Measurements from ENCODE around the gene ZNF684.
A peak's percentile ranks its signal among the peaks of the same experiment; 100 is the strongest.

ZNF684 gene

GRCh38 chr1:40530735-40531380 is 579 bp upstream of the ZNF684 start:
- no peak for TF ChIP-seq CTCF (IDR thresholded peaks at IDR 0.05; ENCODE audit: low read depth, low read length, missing control alignments)
- no peak for DNase-seq (ENCODE audit: low read depth)
- H3K4me3 ChIP-seq (ENCODE audit: low read depth, low read length) = peak overlapping the region; percentile 59

- TF ChIP-seq CTCF (IDR thresholded peaks at IDR 0.05; ENCODE audit: low read depth, low read length, missing control alignments) = no peak
- peak overlapping the region; percentile 59 for H3K4me3 ChIP-seq (ENCODE audit: low read depth, low read length)
- no peak for DNase-seq (ENCODE audit: low read depth)
These were observed 589 bp downstream of the ZNF684 start for GRCh38 chr1:40532062-40532389.

GRCh38 chr1:40532844-40533424 is 1.5 kb downstream of the ZNF684 start:
- DNase-seq (ENCODE audit: low read depth) = peak; percentile 57
- TF ChIP-seq CTCF (IDR thresholded peaks at IDR 0.05; ENCODE audit: low read depth, low read length, missing control alignments) = peak; percentile 68
- H3K4me3 ChIP-seq (ENCODE audit: low read depth, low read length) = no peak overlapping the region; the same call in 1 of the 2 replicates

- H3K4me3 ChIP-seq (ENCODE audit: low read depth, low read length) = no peak overlapping the region
- TF ChIP-seq CTCF (IDR thresholded peaks at IDR 0.05; ENCODE audit: low read depth, low read length, missing control alignments) = no peak
These were observed 3.2 kb downstream of the ZNF684 start for GRCh38 chr1:40534589-40534988.

GRCh38 chr1:40535732-40536131 is 4.3 kb downstream of the ZNF684 start:
- TF ChIP-seq CTCF (IDR thresholded peaks at IDR 0.05; ENCODE audit: low read depth, low read length, missing control alignments) = no peak
- H3K4me3 ChIP-seq (ENCODE audit: low read depth, low read length) = no peak overlapping the region
- DNase-seq (ENCODE audit: low read depth) = no peak

More at GRCh38 chr1:40534589-40534988, 3.2 kb downstream of the ZNF684 start:
- no peak for DNase-seq (ENCODE audit: low read depth)

- no peak for DNase-seq (ENCODE audit: low read depth)
- H3K4me3 ChIP-seq (ENCODE audit: low read depth, low read length) = no peak overlapping the region
- TF ChIP-seq CTCF (IDR thresholded peaks at IDR 0.05; ENCODE audit: low read depth, low read length, missing control alignments) = no peak
These were observed 7.9 kb downstream of the ZNF684 start for GRCh38 chr1:40539338-40539737.

- DNase-seq (ENCODE audit: low read depth) = no peak
- no peak for TF ChIP-seq CTCF (IDR thresholded peaks at IDR 0.05; ENCODE audit: low read depth, low read length, missing control alignments)
- H3K4me3 ChIP-seq (ENCODE audit: low read depth, low read length) = no peak overlapping the region
These were observed 15.5 kb downstream of the ZNF684 start for GRCh38 chr1:40546957-40547356.
